Liver (tissue), 9 donors: ENCODE data around the gene TANGO2. TPM values are rescaled to one million over a fixed set of nuclear protein-coding genes. Genes with fewer than 3 reads are reported as not detected.

Source experiments
- DNase-seq: peaks from one replicate; pipeline ENCODE4 v3.0.0-alpha.2; 2017; ENCODE audit warnings: low spot score
- H3K27ac ChIP-seq, 2 donors: one replicate each; pipeline ENCODE4 v1.7.0; 2013; ENCODE audit warnings: inconsistent platforms in 2 of 2, low read length in 2 of 2, control low read depth in 1 of 2, low read depth in 1 of 2, mild to moderate bottlenecking in 1 of 2
- H3K27me3 ChIP-seq, 4 donors: one replicate each; pipeline versions ENCODE4 v1.6.1 to v1.7.0; 2013; ENCODE audit warnings: low read length in 3 of 4, inconsistent platforms in 1 of 4, mild to moderate bottlenecking in 1 of 4, moderate library complexity in 1 of 4; ENCODE audit not compliant: control insufficient read depth in 4 of 4, insufficient read depth in 4 of 4
- H3K36me3 ChIP-seq, 4 donors: one replicate each; pipeline versions ENCODE4 v1.6.1 to v1.7.0; 2013; ENCODE audit warnings: low read length in 3 of 4, mild to moderate bottlenecking in 3 of 4, low read depth in 1 of 4, moderate library complexity in 1 of 4; ENCODE audit not compliant: control insufficient read depth in 4 of 4, insufficient read depth in 3 of 4
- H3K4me1 ChIP-seq, 4 donors: one replicate each; pipeline versions ENCODE4 v1.6.1 to v1.7.0; 2013; ENCODE audit warnings: low read length in 3 of 4, mild to moderate bottlenecking in 3 of 4, moderate library complexity in 1 of 4; ENCODE audit not compliant: control insufficient read depth in 4 of 4, insufficient read depth in 4 of 4
- H3K4me3 ChIP-seq, 3 donors: one replicate each; pipeline versions ENCODE4 v1.6.1 to v1.7.0; 2013; ENCODE audit warnings: low read length in 3 of 3, control low read depth in 1 of 3, low read depth in 1 of 3, mild to moderate bottlenecking in 1 of 3
- H3K9ac ChIP-seq, 2 donors: one replicate each; pipeline ENCODE4 v1.7.0; 2013; ENCODE audit warnings: low read length in 2 of 2, mild to moderate bottlenecking in 2 of 2, moderate library complexity in 2 of 2, control low read depth in 1 of 2, low read depth in 1 of 2
- H3K9me3 ChIP-seq, 4 donors: one replicate each; pipeline versions ENCODE4 v1.6.1 to v1.7.0; 2013; ENCODE audit warnings: low read length in 3 of 4; ENCODE audit not compliant: control insufficient read depth in 4 of 4
- EGR1 ChIP-seq, 2 donors: IDR thresholded peaks; 2 replicates each; pipeline ENCODE4 v1.6.1; 2016 to 2018; ENCODE audit warnings: antibody characterized with exemption in 2 of 2, low read depth in 2 of 2
- FOXA1 ChIP-seq: IDR thresholded peaks from 2 replicates; pipeline ENCODE4 v1.6.1; 2016; ENCODE audit warnings: antibody characterized with exemption
- FOXA2 ChIP-seq: IDR thresholded peaks from 2 replicates; pipeline ENCODE4 v1.6.1; 2016; ENCODE audit warnings: antibody characterized with exemption
- GABPA ChIP-seq, 2 donors: IDR thresholded peaks in 1 of 2; conservative IDR thresholded peaks in 1 of 2; 2 replicates each; pipeline ENCODE4 v1.6.1; 2016; ENCODE audit warnings: antibody characterized with exemption in 2 of 2, mild to moderate bottlenecking in 1 of 2, moderate library complexity in 1 of 2
- HNF4A ChIP-seq, 2 donors: conservative IDR thresholded peaks; 2 replicates each; pipeline ENCODE4 v1.6.1; 2016; ENCODE audit warnings: antibody characterized with exemption in 2 of 2, mild to moderate bottlenecking in 2 of 2
- HNF4G ChIP-seq: IDR thresholded peaks from 2 replicates; pipeline ENCODE4 v1.6.1; 2016; ENCODE audit warnings: antibody characterized with exemption
- JUND ChIP-seq, 2 donors: IDR thresholded peaks; 2 replicates each; pipeline ENCODE4 v1.6.1; 2016; ENCODE audit warnings: antibody characterized with exemption in 2 of 2
- NR2F2 ChIP-seq: IDR thresholded peaks from 2 replicates; pipeline ENCODE4 v1.6.1; 2016; ENCODE audit warnings: antibody characterized with exemption
- RAD21 ChIP-seq, 2 donors: IDR thresholded peaks; 2 replicates each; pipeline ENCODE4 v1.6.1; 2016; ENCODE audit warnings: antibody characterized with exemption in 2 of 2, mild to moderate bottlenecking in 2 of 2
- SP1 ChIP-seq: IDR thresholded peaks from 2 replicates; pipeline ENCODE4 v1.6.1; 2018; ENCODE audit warnings: antibody characterized with exemption, mild to moderate bottlenecking
- TAF1 ChIP-seq: conservative IDR thresholded peaks from 2 replicates; pipeline ENCODE4 v1.6.1; 2016; ENCODE audit warnings: antibody characterized with exemption, mild to moderate bottlenecking
- YY1 ChIP-seq: IDR thresholded peaks from 2 replicates; pipeline ENCODE4 v1.6.1; 2016; ENCODE audit warnings: antibody characterized with exemption, mild to moderate bottlenecking
- WGBS: extraction: QIAGEN DNeasy Blood & Tissue Kit; methylation state at CpG from one replicate; pipeline ENCODE4 v1.1.7; 2013; 5-methylcytosine and 5-hydroxymethylcytosine counted together
- polyA plus RNA-seq, 2 donors: library from polyadenylated mRNA; stranded (reverse) in 1 of 2; unstranded in 1 of 2; fragments of 200-250 nt in 1 of 2; fragments of >200 nt in 1 of 2; fragmentation: Nextera tagmentation in 1 of 2; extraction: Ambion mirVana in 1 of 2; gene quantifications; one replicate each; pipeline versions ENCODE4 v1.2.1 to v1.2.3, GENCODE V29; 2013 to 2015
- total RNA-seq, 2 donors: library from RNA; depleted of rRNA; stranded (reverse); fragments of >200 nt; gene quantifications; one replicate each; pipeline ENCODE4 v1.2.3, GENCODE V29; 2014
- TF ChIP-seq, protein P1 (sequence below): IDR thresholded peaks from 2 replicates; pipeline ENCODE4 v1.6.1; 2016; ENCODE audit warnings: antibody characterized with exemption
- TF ChIP-seq, protein P2 (sequence below): IDR thresholded peaks from 2 replicates; pipeline ENCODE4 v1.6.1; 2016; ENCODE audit warnings: antibody characterized with exemption
- TF ChIP-seq, protein P3 (sequence below): fragments of 150-350 bp; IDR thresholded peaks from 2 replicates; pipeline ENCODE4 v1.5.1; 2017; ENCODE audit warnings: improper control_type of control experiment, low read depth, low read length; ENCODE audit not compliant: missing input control
- TF ChIP-seq, protein P4 (sequence below): IDR thresholded peaks from 2 replicates; pipeline ENCODE4 v1.6.1; 2016; ENCODE audit warnings: antibody characterized with exemption
- TF ChIP-seq, protein P5 (sequence below): IDR thresholded peaks from 2 replicates; pipeline ENCODE4 v1.6.1; 2016; ENCODE audit warnings: antibody characterized with exemption, mild to moderate bottlenecking
- donor health status: healthy.
- donor health status: healthy.
- donor health status: healthy.
- donor health status: healthy.
- donor health status: healthy.

Gene TANGO2
- total and polyA plus RNA-seq, 4 donors, result 10.8 to 153 (median 16.1) TPM

DNA sequence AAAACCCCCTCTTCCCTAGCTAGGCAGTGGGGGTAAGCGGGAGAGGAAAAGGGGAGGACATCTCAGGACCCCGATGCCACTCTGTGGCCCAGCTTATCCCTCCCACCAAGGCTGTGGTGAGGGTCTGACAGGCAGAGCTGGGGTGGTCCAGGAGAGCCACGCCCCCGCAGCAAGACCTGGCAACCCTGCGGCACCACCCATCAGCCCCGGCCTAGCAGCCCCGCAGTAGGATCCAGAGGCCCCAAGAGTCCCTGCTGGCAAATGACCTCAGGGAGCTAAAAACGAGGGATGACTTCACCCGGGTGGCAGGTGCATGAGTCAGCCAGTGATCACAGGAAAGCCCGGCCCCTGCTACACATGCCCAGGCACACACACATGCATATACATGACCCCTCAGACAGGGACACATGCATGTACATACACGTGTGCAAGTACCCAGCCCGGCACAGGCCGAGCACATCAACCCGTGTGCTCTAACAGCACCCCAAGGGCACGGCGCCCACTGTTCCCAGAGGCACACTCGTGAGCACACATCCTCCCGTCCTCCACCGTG, 36.6 kb upstream of the TANGO2 start:
- H3K4me1 ChIP-seq, result peaks cover 2 to 23% (median 11%) of the 10 kb centered on the region in 4 donors
- peaks cover 0 to 20% (median under 1%) of the 10 kb centered on the region in 4 donors for H3K36me3 ChIP-seq
- TF ChIP-seq, protein P1, sequence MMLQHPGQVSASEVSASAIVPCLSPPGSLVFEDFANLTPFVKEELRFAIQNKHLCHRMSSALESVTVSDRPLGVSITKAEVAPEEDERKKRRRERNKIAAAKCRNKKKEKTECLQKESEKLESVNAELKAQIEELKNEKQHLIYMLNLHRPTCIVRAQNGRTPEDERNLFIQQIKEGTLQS, result no peak
- TF ChIP-seq FOXA1, result no peak
- no peak for TF ChIP-seq HNF4G
- no peak overlapping the region for H3K4me3 ChIP-seq
- H3K9ac ChIP-seq, result no peak overlapping the region
- H3K9me3 ChIP-seq, result no peaks in the 10 kb centered on the region
- H3K27ac ChIP-seq, result no peak overlapping the region
- no peaks in the 10 kb centered on the region for H3K27me3 ChIP-seq
- WGBS, result 86% methylated on average over 19 of the region's 19 CpGs
- no peak for DNase-seq

DNA sequence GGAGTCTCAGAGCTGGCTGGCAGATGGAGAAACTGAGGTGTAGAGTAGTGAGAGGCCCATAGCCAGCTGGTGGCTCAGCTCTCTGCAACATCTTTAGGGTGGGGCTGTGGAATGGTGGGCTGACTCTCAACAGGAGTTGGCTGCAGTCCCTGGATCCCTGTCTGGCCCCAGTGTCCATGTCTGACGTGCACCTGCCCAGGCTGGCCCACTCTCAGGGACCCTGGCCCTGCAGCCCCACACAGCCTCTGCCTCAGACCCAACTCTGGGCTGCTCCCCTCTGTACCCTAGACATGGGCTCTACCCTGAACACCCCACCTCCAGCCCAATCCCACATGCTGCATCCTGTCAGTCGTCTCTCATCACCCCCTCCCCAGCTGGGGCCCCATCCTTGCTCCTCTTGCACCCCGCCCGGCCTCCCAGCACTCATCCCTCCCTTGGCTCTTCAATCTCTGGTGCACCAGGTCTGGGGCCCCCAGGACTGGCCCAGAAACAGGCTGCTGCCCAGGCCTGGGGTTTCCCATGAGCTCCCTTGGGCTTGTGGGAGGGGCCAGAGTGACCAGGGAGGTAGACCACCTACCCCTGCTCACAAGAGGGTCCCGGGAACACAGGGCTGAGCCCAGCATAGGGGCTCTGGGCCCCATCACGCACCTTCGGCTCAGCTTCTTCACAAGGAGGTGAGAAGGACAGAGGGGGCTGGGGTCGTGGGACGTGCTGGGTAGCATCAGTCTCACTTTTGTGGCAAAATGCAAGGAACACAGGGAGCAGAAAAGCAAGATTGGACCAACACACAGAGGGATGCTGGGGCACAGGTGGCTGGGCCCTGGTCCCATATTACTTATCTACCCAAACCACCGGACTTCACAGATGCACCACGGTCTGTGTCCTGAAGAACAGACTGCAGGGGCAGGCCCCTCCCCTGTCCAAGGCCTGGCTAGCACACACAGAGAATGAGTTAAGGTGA, 35.8 kb upstream of the TANGO2 start:
- no peak overlapping the region for H3K27ac ChIP-seq
- H3K4me3 ChIP-seq, result no peak overlapping the region
- H3K27me3 ChIP-seq, result no peaks in the 10 kb centered on the region
- no peaks in the 10 kb centered on the region for H3K9me3 ChIP-seq
- TF ChIP-seq NR2F2, result no peak
- TF ChIP-seq, protein P2, sequence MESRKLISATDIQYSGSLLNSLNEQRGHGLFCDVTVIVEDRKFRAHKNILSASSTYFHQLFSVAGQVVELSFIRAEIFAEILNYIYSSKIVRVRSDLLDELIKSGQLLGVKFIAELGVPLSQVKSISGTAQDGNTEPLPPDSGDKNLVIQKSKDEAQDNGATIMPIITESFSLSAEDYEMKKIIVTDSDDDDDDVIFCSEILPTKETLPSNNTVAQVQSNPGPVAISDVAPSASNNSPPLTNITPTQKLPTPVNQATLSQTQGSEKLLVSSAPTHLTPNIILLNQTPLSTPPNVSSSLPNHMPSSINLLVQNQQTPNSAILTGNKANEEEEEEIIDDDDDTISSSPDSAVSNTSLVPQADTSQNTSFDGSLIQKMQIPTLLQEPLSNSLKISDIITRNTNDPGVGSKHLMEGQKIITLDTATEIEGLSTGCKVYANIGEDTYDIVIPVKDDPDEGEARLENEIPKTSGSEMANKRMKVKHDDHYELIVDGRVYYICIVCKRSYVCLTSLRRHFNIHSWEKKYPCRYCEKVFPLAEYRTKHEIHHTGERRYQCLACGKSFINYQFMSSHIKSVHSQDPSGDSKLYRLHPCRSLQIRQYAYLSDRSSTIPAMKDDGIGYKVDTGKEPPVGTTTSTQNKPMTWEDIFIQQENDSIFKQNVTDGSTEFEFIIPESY, result no peak
- TF ChIP-seq TAF1, result no peak
- TF ChIP-seq, protein P3, sequence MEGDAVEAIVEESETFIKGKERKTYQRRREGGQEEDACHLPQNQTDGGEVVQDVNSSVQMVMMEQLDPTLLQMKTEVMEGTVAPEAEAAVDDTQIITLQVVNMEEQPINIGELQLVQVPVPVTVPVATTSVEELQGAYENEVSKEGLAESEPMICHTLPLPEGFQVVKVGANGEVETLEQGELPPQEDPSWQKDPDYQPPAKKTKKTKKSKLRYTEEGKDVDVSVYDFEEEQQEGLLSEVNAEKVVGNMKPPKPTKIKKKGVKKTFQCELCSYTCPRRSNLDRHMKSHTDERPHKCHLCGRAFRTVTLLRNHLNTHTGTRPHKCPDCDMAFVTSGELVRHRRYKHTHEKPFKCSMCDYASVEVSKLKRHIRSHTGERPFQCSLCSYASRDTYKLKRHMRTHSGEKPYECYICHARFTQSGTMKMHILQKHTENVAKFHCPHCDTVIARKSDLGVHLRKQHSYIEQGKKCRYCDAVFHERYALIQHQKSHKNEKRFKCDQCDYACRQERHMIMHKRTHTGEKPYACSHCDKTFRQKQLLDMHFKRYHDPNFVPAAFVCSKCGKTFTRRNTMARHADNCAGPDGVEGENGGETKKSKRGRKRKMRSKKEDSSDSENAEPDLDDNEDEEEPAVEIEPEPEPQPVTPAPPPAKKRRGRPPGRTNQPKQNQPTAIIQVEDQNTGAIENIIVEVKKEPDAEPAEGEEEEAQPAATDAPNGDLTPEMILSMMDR, result no peak
- TF ChIP-seq, protein P4, sequence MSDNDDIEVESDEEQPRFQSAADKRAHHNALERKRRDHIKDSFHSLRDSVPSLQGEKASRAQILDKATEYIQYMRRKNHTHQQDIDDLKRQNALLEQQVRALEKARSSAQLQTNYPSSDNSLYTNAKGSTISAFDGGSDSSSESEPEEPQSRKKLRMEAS, result no peak
- TF ChIP-seq FOXA2, result no peak
- TF ChIP-seq SP1, result no peak
- TF ChIP-seq JUND (IDR thresholded peaks at IDR 0.05), result no peak
- TF ChIP-seq, protein P5, sequence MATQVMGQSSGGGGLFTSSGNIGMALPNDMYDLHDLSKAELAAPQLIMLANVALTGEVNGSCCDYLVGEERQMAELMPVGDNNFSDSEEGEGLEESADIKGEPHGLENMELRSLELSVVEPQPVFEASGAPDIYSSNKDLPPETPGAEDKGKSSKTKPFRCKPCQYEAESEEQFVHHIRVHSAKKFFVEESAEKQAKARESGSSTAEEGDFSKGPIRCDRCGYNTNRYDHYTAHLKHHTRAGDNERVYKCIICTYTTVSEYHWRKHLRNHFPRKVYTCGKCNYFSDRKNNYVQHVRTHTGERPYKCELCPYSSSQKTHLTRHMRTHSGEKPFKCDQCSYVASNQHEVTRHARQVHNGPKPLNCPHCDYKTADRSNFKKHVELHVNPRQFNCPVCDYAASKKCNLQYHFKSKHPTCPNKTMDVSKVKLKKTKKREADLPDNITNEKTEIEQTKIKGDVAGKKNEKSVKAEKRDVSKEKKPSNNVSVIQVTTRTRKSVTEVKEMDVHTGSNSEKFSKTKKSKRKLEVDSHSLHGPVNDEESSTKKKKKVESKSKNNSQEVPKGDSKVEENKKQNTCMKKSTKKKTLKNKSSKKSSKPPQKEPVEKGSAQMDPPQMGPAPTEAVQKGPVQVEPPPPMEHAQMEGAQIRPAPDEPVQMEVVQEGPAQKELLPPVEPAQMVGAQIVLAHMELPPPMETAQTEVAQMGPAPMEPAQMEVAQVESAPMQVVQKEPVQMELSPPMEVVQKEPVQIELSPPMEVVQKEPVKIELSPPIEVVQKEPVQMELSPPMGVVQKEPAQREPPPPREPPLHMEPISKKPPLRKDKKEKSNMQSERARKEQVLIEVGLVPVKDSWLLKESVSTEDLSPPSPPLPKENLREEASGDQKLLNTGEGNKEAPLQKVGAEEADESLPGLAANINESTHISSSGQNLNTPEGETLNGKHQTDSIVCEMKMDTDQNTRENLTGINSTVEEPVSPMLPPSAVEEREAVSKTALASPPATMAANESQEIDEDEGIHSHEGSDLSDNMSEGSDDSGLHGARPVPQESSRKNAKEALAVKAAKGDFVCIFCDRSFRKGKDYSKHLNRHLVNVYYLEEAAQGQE, result no peak
- TF ChIP-seq HNF4A (conservative IDR thresholded peaks at IDR 0.05), result no peak
- TF ChIP-seq, protein P1, result no peak
- no peak for TF ChIP-seq GABPA (IDR thresholded peaks at IDR 0.05 in 1 of 2, conservative IDR thresholded peaks at IDR 0.05 in 1 of 2)
- TF ChIP-seq RAD21 (IDR thresholded peaks at IDR 0.05), result no peak
- TF ChIP-seq FOXA1, result no peak
- no peak for TF ChIP-seq YY1
- no peak for TF ChIP-seq HNF4G
- no peak for TF ChIP-seq EGR1 (IDR thresholded peaks at IDR 0.05; ENCODE audit: low read depth in 2 of 2)
- peaks cover 0 to 14% (median 0%) of the 10 kb centered on the region in 4 donors for H3K36me3 ChIP-seq
- peaks cover 2 to 23% (median 11%) of the 10 kb centered on the region in 4 donors for H3K4me1 ChIP-seq
- no peak overlapping the region for H3K9ac ChIP-seq
- 89% methylated on average over 11 of the region's 11 CpGs for WGBS
- no peak for DNase-seq
